ENCODE data around the gene DOCK10.
A peak's percentile ranks its signal among the peaks of the same experiment; 100 is the strongest.
"Not testable (repeated sequence)": the region's sequence is repeated elsewhere in the genome, so short reads cannot be mapped to it uniquely, and the experiment has no call there.

DOCK10 gene

GRCh38 chr2:224947566-224947965, 94.7 kb downstream of the DOCK10 start:
- no peak overlapping the region for H3K4me3 ChIP-seq (ENCODE audit: low read depth in 1 of 2, low read length in 1 of 2)

DNA sequence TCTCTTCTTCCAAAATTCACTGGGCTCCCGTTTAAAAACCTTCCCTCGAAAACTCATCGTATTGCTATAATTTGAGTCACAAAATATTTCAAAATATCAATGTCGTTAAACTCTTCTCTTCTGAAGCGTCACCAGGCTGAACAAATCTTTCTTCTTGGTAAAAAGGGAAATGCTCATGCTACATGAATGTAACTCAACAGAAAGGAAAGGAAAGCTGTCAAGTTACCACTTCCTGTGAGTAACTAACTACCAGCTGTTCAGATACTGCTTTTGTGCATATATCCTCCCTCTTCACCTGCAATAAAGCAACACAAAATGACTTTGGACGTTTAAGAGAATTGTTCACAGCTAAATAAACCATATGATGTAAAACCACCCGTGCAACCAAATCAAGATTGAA, 95.4 kb downstream of the DOCK10 start:
- Histone ChIP-seq H3K4me3 (ENCODE audit: low read depth in 1 of 2, low read length in 1 of 2) (peak overlapping the region; percentile 1 to 22), H3K27ac (peak overlapping the region; percentile 76), H3K27me3 (no peaks in the 10 kb centered on the region), H3K4me1 (ENCODE audit: control insufficient read depth in 1 of 2, insufficient read depth in 1 of 2, low read depth in 1 of 2, low read length in 1 of 2) (peaks cover 38 to 43% of the 10 kb centered on the region in 2 experiments), H3K36me3 (no peaks in the 10 kb centered on the region), H3K9me3 (no peaks in the 10 kb centered on the region)
- no peak for TF ChIP-seq CTCF (IDR thresholded peaks at IDR 0.05)

More at GRCh38 chr2:224947566-224947965, 94.7 kb downstream of the DOCK10 start:
- peaks cover 38 to 43% of the 10 kb centered on the region in 2 experiments for H3K4me1 ChIP-seq (ENCODE audit: control insufficient read depth in 1 of 2, insufficient read depth in 1 of 2, low read depth in 1 of 2, low read length in 1 of 2)
- H3K27me3 ChIP-seq: no peaks in the 10 kb centered on the region
- peak overlapping the region; percentile 76 for H3K27ac ChIP-seq
- no peaks in the 10 kb centered on the region for H3K36me3 ChIP-seq
- H3K9me3 ChIP-seq: no peaks in the 10 kb centered on the region
- no peak for TF ChIP-seq CTCF (IDR thresholded peaks at IDR 0.05)

DNA sequence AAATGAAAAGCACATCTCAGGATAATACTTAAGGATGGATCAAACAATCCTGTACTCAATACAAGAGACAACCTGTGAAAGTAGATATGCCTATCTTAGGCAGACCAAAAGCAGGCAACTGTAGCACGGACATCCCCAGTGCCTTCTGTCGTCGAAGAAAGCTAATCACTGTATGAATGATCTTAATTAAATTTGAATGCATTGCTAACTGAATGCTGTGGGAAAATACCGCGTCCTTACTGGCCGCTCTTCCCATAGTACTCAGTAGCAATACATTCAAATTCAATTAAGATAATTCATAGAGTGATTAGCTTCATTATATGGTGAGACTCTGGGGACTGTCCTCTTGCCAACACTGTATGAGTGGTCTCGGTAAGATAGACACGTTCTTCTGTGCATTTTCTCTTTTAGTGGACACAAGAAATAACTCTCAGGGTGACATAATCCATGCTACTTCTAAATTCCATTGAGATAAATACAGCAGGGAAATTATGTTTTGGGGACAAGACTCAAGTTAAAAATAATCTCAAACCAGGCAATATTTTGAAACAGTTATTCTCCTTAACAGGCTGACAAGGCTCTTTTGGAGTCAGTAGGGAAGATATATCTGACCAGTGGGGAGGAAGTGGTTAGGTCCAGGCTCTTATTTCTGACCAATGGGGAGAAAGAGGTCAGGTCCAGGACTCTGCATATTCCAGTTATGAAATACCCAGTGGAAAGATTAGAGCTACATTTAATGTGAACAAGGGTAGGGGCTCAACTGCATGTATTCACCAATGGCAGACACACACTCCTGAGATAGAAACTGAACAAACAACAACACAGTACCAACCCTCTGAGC, 97.3 kb downstream of the DOCK10 start:
- no peaks in the 10 kb centered on the region for H3K36me3 ChIP-seq
- no peaks in the 10 kb centered on the region for H3K9me3 ChIP-seq
- H3K27ac ChIP-seq: no peak overlapping the region
- H3K4me3 ChIP-seq (ENCODE audit: low read depth in 1 of 2, low read length in 1 of 2): no peak overlapping the region
- peaks cover 38 to 43% of the 10 kb centered on the region in 2 experiments for H3K4me1 ChIP-seq (ENCODE audit: control insufficient read depth in 1 of 2, insufficient read depth in 1 of 2, low read depth in 1 of 2, low read length in 1 of 2)
- TF ChIP-seq CTCF (IDR thresholded peaks at IDR 0.05): no peak
- no peaks in the 10 kb centered on the region for H3K27me3 ChIP-seq

DNA sequence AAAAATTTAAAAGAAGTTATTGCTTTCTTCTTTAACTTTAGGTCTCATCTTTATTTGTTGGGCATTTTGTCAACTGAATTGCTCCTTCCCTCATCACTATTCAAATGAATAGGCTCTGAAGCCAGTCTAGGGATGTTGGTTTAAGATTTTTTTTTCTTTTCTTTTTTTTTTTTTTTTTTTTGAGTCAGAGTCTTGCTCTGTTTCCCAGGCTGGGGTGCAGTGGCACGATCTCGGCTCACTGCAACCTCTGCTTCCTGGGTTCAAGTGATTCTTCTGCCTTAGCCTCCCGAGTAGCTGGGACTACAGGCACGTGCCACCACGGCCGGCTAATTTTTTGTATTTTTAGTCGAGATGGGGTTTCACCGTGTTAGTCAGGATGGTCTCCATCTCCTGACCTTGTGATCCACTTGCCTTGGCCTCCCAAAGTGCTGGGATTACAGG, 98.6 kb downstream of the DOCK10 start:
- H3K27ac ChIP-seq; H3K27me3 ChIP-seq; H3K36me3 ChIP-seq; H3K9me3 ChIP-seq; H3K4me3 ChIP-seq (ENCODE audit: low read depth in 1 of 2, low read length in 1 of 2): not testable (repeated sequence)
- peaks cover 31 to 35% of the 10 kb centered on the region in 2 experiments for H3K4me1 ChIP-seq (ENCODE audit: control insufficient read depth in 1 of 2, insufficient read depth in 1 of 2, low read depth in 1 of 2, low read length in 1 of 2)

DNA sequence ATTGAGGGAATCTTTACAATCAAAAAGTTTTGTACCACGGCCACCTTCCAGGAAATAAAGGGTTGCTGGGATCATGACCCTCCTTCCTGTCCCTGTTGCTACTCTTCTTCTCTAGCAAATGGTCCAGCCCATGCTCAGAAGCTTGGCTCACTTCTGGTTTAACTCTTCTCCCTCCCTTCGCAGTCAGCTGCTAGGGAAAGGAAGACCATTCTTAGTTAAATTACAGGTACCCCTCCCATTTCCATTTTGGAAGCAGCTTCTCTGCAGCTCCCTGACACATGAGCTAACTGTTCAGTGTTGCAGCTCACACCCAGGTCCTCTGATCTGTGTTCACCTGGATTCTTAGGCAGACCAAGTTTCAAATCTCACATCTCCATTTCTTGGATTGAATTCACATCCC, 100.3 kb downstream of the DOCK10 start:
- H3K36me3 ChIP-seq: no peaks in the 10 kb centered on the region
- no peak overlapping the region for H3K4me3 ChIP-seq (ENCODE audit: low read depth in 1 of 2, low read length in 1 of 2)
- H3K9me3 ChIP-seq: no peaks in the 10 kb centered on the region
- H3K4me1 ChIP-seq (ENCODE audit: control insufficient read depth in 1 of 2, insufficient read depth in 1 of 2, low read depth in 1 of 2, low read length in 1 of 2): peaks cover 15 to 22% of the 10 kb centered on the region in 2 experiments
- no peak overlapping the region for H3K27ac ChIP-seq
- H3K27me3 ChIP-seq: no peaks in the 10 kb centered on the region
- no peak for TF ChIP-seq CTCF (IDR thresholded peaks at IDR 0.05)

DNA sequence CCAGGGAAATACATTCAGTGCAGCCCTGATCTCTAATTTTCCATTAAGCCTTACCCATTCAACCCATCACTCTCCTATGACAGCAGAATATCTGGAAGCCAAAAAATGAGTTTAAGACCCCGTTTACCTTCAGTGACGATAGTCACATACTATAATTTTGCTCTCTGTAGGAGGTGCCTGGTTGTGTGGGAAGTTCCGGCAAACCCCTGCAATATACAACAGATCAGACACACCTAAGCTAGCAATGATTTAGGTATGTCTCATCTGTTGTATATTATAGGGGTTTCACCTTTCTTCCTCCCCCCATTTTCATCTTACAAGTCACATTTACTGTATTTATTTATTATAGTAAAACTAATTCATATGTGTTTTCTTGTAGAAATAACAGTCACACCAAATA, 101.7 kb downstream of the DOCK10 start:
- Histone ChIP-seq H3K27ac (no peak overlapping the region), H3K9me3 (no peaks in the 10 kb centered on the region), H3K4me1 (ENCODE audit: control insufficient read depth in 1 of 2, insufficient read depth in 1 of 2, low read depth in 1 of 2, low read length in 1 of 2) (peaks cover 9 to 14% of the 10 kb centered on the region in 2 experiments), H3K4me3 (ENCODE audit: low read depth in 1 of 2, low read length in 1 of 2) (no peak overlapping the region), H3K27me3 (no peaks in the 10 kb centered on the region), H3K36me3 (no peaks in the 10 kb centered on the region)
- TF ChIP-seq CTCF (IDR thresholded peaks at IDR 0.05): no peak

Measured in neutrophil (primary cell).